HK-2 (cell line): Measurements from ENCODE around the gene C1orf167.

Source experiments
- DNase-seq: peaks from one replicate; pipeline ENCODE4 v3.0.0-alpha.2; 2018; ENCODE audit not compliant: unreplicated experiment

The C1orf167 gene

GRCh38 chr1:11784256-11784992 is 22.4 kb downstream of the C1orf167 start:
- no peak for DNase-seq

GRCh38 chr1:11784993-11785769 is 23.2 kb downstream of the C1orf167 start:
- peak; percentile 87 for DNase-seq

- no peak for DNase-seq
Measured at GRCh38 chr1:11786168-11786567, 24.2 kb downstream of the C1orf167 start.

- peak; percentile 58 for DNase-seq
Measured at GRCh38 chr1:11787251-11787803, 25.3 kb downstream of the C1orf167 start.

GRCh38 chr1:11787804-11788436 is 25.9 kb downstream of the C1orf167 start:
- no peak for DNase-seq

GRCh38 chr1:11788549-11789053 is 26.6 kb downstream of the C1orf167 start:
- DNase-seq = no peak

- DNase-seq = no peak
Measured at GRCh38 chr1:11789126-11790067, 27.4 kb downstream of the C1orf167 start.

GRCh38 chr1:11790101-11790879 is 28.3 kb downstream of the C1orf167 start:
- no peak for DNase-seq

- no peak for DNase-seq
Measured at GRCh38 chr1:11790880-11791715, 29.1 kb downstream of the C1orf167 start.

GRCh38 chr1:11792106-11792505 is 30.1 kb downstream of the C1orf167 start:
- no peak for DNase-seq

GRCh38 chr1:11793819-11794218 is 31.8 kb downstream of the C1orf167 start:
- DNase-seq = no peak

GRCh38 chr1:11794446-11795237 is 32.6 kb downstream of the C1orf167 start:
- no peak for DNase-seq

- DNase-seq = no peak
Measured at GRCh38 chr1:11795238-11795890, 33.4 kb downstream of the C1orf167 start.

- DNase-seq = peak; percentile 82
Measured at GRCh38 chr1:11796036-11796828, 34.2 kb downstream of the C1orf167 start.

GRCh38 chr1:11797525-11798216 is 35.7 kb downstream of the C1orf167 start:
- peak; percentile 70 for DNase-seq

GRCh38 chr1:11799099-11799498 is 37.1 kb downstream of the C1orf167 start:
- no peak for DNase-seq

GRCh38 chr1:11799896-11800295 is 37.9 kb downstream of the C1orf167 start:
- no peak for DNase-seq
